ENCODE measurements around the gene SMIM8.
"Not testable (repeated sequence)": the region's sequence is repeated elsewhere in the genome, so short reads cannot be mapped to it uniquely, and the experiment has no call there.

GRCh38 chr6:87301277-87301676, 21.1 kb upstream of the SMIM8 start:
- TF ChIP-seq MXI1 (conservative IDR thresholded peaks at IDR 0.05; ENCODE audit: poor library complexity, severe bottlenecking); CTCF (IDR thresholded peaks at IDR 0.05; ENCODE audit: poor library complexity, severe bottlenecking); TAF1 (IDR thresholded peaks at IDR 0.05; ENCODE audit: low read depth): not testable (repeated sequence)

All from neural cell (in vitro differentiated cells).